Upper lobe of right lung (tissue), 1 donor: ENCODE data around the gene ADAMTSL4. TPM values are rescaled to one million over a fixed set of nuclear protein-coding genes. Genes with fewer than 3 reads are reported as not detected.

Experiments used
- ATAC-seq: fragments of 200-7000 bp; cut with Tn5 transposase; one replicate; pipeline ENCODE4 v1.9.1; 2020; ENCODE audit warnings: mild to moderate bottlenecking, moderate library complexity
- DNase-seq: peaks from one replicate; pipeline ENCODE4 v3.0.0-alpha.2; 2020
- H3K27ac ChIP-seq: fragments of 200-600 bp; one replicate; pipeline ENCODE4 v1.8.0; 2022
- H3K27me3 ChIP-seq: fragments of 200-600 bp; one replicate; pipeline ENCODE4 v1.8.0; 2022; ENCODE audit warnings: mild to moderate bottlenecking
- H3K36me3 ChIP-seq: fragments of 200-600 bp; one replicate; pipeline ENCODE4 v1.8.0; 2022
- H3K4me1 ChIP-seq: fragments of 200-600 bp; one replicate; pipeline ENCODE4 v1.8.0; 2022
- H3K4me3 ChIP-seq: fragments of 200-600 bp; one replicate; pipeline ENCODE4 v1.8.0; 2022; ENCODE audit warnings: mild to moderate bottlenecking
- H3K9me3 ChIP-seq: fragments of 200-600 bp; one replicate; pipeline ENCODE4 v1.8.0; 2022
- CTCF ChIP-seq: fragments of 200-600 bp; IDR thresholded peaks from one replicate; pipeline ENCODE4 v1.8.0; 2022; ENCODE audit warnings: antibody characterized with exemption
- intact Hi-C: fragments of 100-400 bp; cut with DNase I; formaldehyde crosslinking; loops from one replicate; pipeline ENCODE4 v1.11.0; 2022
- total RNA-seq: library from RNA; stranded (reverse); fragmentation: NEBNext Ultra II Directional; extraction: Animal tissue kit (Norgen Biotek cat#: 25700); gene quantifications from one replicate; pipeline ENCODE4 v1.2.1, GENCODE V29; 2021
- donor health status: DM: no; HTN: yes; CAD: no; lungs with severe emphysema.

The ADAMTSL4 gene
- total RNA-seq, 1 donor from 2014 or later = 99.2 TPM

DNA sequence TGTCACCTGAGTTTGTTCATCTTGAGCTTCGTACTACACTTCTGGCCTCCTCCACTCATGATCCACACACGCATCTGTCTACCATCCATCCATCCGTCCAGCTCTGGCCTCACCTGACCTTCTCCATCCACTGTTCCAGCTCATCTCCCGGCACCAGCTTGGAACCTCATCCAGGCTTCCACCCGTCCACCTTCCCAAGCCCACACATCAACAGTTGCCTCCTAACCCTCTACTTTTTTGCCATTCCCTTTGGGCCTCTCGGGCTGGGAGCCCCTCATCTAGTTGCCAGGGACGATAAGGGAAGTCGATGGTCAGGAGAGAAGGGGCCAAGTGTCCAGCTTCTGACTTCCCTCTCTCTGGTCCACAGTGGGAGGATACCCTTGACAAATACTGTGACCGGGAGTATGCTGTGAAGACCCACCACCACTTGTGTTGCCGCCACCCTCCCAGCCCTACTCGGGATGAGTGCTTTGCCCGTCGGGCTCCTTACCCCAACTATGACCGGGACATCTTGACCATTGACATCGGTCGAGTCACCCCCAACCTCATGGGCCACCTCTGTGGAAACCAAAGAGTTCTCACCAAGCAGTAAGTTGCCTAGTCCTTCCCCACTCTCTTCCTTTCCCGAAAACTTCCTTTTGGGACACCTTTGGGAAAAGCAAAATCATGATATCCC, 37.1 kb upstream of the ADAMTSL4 start:
- Histone ChIP-seq H3K4me1 (peaks cover 23% of the 10 kb centered on the region), H3K9me3 (no peaks in the 10 kb centered on the region), H3K4me3 (no peak overlapping the region), H3K27ac (no peak overlapping the region), H3K36me3 (no peaks in the 10 kb centered on the region), H3K27me3 (no peaks in the 10 kb centered on the region)
- DNase-seq (no peak), ATAC-seq (no peak)
- TF ChIP-seq CTCF = no peak
- intact Hi-C loops = no loop called here

DNA sequence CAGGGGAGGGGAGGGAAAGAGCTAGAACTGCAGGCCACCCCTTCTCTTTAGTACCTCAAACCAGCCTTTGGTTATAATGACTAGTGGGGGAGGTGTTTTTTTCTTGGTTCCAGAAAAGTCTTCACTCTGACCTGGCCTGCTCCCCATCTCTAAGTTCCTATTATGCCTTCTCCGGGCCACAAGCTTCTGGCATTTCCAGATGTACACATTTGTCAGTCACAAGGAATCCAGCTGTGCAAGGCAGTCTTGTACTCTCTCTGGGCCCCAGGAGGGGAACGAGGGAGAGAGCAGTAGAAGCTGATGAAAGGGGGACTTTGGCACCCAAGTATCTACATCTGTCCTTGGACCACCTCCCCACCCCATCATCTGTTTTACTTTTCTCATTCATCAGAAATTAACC, 36.4 kb upstream of the ADAMTSL4 start:
- H3K4me3 ChIP-seq = no peak overlapping the region
- intact Hi-C loops = no loop called here

GRCh38 chr1:150513351-150513791, 35.8 kb upstream of the ADAMTSL4 start:
- ATAC-seq (no peak), DNase-seq (no peak)
- H3K4me3 ChIP-seq = no peak overlapping the region
- H3K4me1 ChIP-seq = peaks cover 12% of the 10 kb centered on the region
- no peaks in the 10 kb centered on the region for H3K9me3 ChIP-seq
- no peak overlapping the region for H3K27ac ChIP-seq
- no peak for TF ChIP-seq CTCF
- intact Hi-C loops = no loop called here
- no peaks in the 10 kb centered on the region for H3K27me3 ChIP-seq
- no peaks in the 10 kb centered on the region for H3K36me3 ChIP-seq

More for the DNA sequence above, 36.4 kb upstream of the ADAMTSL4 start:
- H3K36me3 ChIP-seq = no peaks in the 10 kb centered on the region
- DNase-seq (no peak), ATAC-seq (no peak)
- no peaks in the 10 kb centered on the region for H3K27me3 ChIP-seq
- no peaks in the 10 kb centered on the region for H3K9me3 ChIP-seq
- no peak overlapping the region for H3K27ac ChIP-seq
- no peak for TF ChIP-seq CTCF
- H3K4me1 ChIP-seq = peaks cover 18% of the 10 kb centered on the region

DNA sequence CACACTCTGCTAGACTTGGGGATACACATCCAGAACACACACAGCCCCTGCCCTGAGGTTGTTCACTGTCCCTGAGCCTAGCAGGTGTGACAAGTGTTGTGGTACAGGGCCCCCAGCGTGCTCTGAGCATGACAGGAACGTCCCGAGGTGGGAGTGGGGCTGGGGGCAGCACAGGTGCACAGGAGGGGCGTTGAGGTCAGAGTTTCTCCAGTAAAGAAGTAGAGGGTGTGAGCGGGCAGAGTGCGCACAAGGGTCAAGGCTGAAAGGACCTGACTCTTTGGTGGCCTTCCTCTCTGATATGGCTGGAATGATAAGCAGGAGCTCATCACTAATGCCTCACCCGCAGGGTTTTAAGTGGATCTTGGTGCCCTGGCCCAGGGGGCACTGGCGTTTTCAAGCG, 34.9 kb upstream of the ADAMTSL4 start:
- H3K36me3 ChIP-seq = no peaks in the 10 kb centered on the region
- ATAC-seq = no peak
- no peak overlapping the region for H3K4me3 ChIP-seq
- intact Hi-C loops = no loop called here
- no peaks in the 10 kb centered on the region for H3K27me3 ChIP-seq
- H3K27ac ChIP-seq = no peak overlapping the region
- H3K4me1 ChIP-seq = peaks cover 8% of the 10 kb centered on the region
- no peaks in the 10 kb centered on the region for H3K9me3 ChIP-seq
- no peak for DNase-seq
- TF ChIP-seq CTCF = no peak

DNA sequence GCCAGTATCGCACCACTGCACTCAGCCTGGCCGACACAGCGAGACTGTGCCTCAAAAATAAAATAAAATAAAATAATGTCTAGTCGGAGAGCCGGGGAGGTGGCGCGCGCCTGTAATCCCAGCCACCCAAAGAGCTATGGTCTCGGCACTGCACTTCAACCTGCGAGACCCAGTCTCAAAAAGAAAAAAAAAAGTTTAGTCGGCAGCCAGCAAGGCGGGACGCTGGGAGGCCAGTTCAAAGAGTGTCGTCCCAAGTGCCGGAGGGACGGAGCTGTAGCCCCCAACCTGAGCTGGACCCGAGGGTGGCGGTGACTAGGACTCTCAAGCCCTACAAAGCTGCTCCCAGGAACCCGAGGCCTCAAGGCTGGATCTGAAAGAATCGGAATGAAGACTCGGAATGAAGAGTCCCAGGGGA, 34.3 kb upstream of the ADAMTSL4 start:
- DNase-seq = no peak
- H3K27ac ChIP-seq = peak overlapping the region; percentile 88
- no peaks in the 10 kb centered on the region for H3K27me3 ChIP-seq
- H3K4me3 ChIP-seq = peak overlapping the region; percentile 68
- no peaks in the 10 kb centered on the region for H3K36me3 ChIP-seq
- H3K9me3 ChIP-seq = no peaks in the 10 kb centered on the region
- no peak for ATAC-seq
- TF ChIP-seq CTCF = no peak
- H3K4me1 ChIP-seq = peaks cover 8% of the 10 kb centered on the region
- intact Hi-C loops = no loop called here
